Activated T-helper 9 cell treated with anti-CD3 and anti-CD28 coated beads, Interleukin-2, amount 50 U/mL, for 16 hours (primary cell): Measurements from ENCODE around the gene LGI4.
"Not testable (repeated sequence)": the region's sequence is repeated elsewhere in the genome, so short reads cannot be mapped to it uniquely, and the experiment has no call there.

Experiments
- DNase-seq: peaks from one replicate; pipeline ENCODE4 v3.0.0-alpha.2; 2020; ENCODE audit warnings: low read depth

Gene LGI4

DNA sequence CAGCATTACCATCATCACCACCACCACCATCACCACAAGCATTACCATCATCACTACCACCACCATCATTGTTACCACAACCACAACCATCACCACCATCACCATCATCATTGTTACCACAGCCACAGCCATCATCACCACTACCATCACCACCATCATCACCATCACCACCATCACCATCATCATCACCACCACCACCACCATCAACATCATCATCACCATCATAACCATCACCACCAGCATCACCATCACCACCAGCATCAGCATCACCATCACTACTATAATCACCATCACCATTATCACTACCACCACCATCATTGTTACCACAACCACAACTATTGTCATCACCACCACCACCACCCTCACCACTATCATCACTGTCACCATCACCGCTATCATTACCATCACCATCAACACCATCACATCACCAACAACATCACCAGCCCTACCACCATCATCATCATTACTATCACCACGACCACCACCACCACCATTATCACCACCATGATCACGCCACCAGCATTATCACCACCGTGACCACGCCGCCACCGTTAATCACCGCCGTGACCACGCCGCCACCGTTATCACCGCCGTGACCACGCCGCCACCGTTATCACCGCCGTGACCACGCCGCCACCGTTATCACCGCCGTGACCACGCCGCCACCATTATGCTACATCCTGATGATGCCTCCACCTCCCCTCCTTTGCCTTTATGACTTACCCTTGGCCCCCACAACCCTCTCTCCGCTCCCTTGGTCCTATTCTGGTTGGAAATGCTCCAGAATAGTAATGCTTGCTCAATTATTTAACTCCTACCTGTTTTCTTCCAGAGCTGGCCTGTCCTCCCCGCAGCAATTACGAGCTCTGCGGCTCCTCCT, 29.2 kb downstream of the LGI4 start:
- DNase-seq: no peak

- DNase-seq: no peak
These were observed 29.8 kb downstream of the LGI4 start for GRCh38 chr19:35105047-35105410.

DNA sequence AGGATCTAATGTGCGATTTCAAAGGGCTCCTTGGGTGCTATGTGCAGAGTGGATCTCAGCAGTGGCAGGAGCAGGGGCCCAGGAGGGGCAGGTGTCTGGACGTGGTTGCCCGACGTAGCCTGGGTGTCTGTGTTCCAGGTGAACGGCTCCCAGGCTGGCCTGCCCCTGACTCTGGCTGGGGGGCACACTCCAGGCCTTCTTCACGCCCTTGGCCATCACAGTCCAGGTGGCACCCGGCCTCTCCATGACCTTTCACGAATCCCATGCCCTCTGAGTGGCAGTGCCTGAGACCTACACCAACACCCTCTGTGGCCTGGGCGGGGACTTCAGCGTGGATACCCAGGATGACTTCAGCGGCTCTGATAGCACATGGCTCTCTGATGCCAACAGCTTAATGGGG, 30.5 kb downstream of the LGI4 start:
- no peak for DNase-seq

DNA sequence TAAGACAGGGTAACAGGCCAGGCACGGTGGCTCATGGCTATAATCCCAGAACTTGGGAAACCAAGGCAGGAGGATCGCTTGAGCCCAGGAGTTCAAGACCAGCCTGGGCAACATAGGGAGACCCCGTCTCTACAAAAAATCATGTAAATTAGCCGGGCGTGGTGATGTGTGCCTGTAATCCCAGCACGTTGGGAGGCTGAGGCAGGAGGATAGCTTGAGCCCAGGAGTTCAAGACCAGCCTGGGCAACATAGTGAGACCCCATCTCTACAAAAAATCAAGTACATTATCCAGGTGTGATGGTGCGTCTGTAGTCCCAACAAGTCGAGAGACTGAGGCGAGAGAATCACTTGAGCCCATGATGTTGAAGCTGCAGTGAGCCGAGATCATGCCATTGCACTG, 31.2 kb downstream of the LGI4 start:
- DNase-seq: not testable (repeated sequence)

- not testable (repeated sequence) for DNase-seq
These were observed 32.9 kb downstream of the LGI4 start for GRCh38 chr19:35101949-35102348.

DNA sequence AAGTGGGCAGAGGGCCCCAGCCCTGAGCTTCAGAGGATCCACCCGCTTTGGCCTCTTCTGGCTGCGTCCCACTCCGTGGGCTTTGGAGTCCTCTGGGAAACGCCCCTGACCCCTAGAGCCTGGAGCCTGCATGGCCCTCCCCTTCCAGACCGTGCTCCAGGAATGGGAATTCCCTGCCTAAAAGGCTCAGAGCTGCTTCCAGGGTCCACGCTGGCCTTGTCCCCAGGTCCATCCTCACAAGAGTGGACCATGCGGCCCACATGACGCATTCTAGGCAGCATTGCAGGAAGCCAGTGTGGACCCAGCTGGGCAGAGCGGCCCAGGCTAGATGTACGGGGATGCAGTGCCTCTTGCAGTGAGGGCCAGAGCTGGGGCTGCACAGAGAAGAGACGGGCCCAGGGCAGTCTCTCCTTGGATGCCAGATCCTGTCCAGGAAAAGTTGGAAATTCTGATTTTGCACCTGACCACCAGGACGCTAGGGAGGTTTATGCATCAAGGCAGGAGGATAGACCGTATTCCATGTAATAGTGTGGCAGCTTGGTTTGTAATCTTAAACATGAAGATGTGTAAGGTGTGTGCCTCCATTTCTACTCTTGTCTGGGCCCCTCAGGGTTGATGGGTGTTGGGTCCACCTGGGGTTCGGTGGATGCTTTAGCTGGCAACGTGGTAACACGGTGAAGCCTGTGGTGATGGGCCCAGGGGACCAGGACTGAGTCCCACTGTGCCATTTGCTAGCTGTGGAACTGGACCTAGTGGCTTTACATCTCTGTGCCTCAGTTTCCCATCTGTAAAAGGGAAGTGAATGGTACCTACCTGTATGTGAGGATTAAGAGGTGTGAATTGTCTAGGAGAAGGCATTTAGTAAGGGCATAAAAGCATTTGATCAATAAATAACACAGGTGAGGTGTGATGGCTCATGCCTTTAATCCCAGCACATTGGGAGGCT, 34.0 kb downstream of the LGI4 start:
- DNase-seq: no peak

DNA sequence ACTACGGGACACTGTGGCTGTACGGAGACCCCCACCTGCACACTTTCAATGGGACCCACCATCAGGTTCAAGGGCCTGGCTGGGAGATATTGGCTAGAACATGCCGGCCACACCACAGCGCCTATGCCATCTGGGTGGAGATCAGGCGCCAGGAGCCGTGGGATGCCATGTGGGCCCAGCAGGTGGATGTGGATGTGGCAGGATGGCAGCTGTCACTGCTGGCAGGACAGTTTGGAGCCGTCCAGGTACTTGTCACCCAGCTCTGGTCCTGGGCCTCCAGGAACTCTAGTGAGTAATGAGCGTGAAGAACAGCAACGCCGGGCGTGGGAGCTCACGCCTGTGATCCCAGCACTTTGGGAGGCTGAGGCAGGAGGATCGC, 35.0 kb downstream of the LGI4 start:
- no peak for DNase-seq

DNA sequence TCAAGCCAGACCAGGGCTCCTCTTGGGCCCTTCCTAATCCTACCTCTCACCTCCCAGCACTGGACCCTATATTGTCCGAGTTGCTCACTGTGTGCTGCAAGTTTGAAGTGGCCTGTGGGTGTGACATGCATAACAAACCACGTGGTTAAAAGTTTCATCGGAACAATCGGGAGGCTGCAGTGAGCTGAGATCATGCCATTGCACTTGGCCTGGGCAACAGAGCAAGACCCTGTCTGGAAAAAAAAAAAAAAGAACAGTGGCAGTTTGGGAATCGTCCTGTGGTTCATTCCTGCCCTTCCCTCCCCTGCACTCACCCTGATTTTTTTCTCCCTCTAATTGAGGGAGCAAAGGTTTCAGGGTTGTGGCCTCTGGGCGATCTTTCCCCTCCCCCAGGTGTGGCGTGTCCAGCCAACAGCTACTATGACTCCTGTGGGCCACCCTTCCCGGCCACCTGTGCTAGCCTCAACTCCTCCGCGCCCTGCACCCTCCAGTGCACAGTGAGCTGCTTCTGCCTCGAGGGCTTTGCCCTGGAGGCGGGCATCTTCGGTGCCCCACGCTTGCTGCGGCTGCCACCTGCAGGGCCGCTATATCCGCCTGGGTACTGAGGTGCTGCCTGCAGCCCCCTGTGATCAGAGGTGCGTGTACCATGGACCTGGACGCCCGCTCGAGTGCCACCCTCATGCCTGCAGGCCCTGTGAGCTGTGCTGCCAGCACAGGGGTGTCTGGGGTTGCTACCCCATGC, 35.5 kb downstream of the LGI4 start:
- no peak for DNase-seq

DNA sequence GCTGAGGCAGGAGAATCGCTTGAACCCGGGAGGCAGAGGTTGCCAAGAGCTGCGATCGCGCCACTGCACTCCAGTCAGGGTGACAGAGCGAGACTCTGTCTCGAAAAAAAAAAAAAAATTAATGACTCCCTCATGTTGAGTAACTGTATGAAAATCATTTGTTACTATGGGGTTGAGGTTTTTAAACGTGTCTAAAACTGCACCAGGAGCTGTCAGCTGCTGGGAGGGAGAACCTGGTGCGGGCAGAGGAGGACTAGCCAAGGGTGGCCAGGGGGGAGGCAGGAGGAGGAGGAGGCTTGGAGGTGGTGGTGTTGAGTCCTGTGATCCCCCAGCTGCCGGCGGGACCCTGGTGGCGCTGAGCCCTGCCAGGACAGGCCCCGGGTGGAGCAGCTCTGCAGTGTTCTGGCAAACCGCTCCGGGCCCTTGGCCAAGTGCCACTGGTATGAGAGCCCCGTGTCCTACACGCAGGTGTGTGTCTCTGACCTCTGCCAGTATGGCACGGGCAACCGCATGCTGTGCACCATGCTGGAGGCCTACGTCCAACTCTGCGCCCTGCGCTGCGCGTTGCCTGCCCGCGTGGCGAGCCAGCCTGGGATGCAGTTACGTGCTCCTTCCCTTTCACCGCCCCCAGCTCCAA, 36.3 kb downstream of the LGI4 start:
- DNase-seq: no peak

DNA sequence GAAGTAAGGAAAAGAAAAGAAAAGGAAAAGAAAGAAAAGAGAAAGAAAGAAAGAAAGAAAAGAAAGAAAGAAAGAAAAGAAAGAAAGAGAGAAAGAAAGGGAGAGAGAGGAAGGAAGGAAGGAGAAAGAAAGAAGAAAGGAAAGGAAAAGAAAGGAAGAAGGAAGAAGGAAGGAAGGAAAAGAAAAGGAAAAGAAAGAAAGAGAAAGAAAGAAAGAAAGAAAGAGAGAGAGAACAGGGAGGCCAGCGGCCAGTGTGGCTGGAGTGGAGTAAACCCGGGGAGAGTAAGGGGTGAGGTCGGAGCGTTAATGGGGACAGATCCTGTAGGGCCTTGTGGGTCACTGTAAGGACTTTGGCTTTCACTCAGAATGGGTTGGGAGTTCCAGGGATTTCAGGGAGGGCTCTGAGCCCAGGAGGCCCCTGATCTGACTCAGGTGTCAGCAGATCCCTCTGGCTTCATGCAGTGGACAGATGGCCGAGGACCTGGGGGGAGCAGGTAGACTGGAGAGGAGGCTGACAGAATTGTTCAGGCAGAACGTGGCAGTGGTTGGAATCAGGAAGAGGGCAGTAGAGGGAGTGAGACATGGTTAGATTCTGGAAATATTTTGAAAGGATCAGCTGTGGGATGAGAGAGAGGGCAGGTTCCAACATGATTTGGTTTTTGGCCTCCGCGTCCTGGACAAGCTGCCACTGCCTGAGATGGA, 39.0 kb downstream of the LGI4 start:
- no peak for DNase-seq

GRCh38 chr19:35094656-35095055, 40.2 kb downstream of the LGI4 start:
- DNase-seq: no peak

GRCh38 chr19:35093941-35094647, 40.8 kb downstream of the LGI4 start:
- DNase-seq: no peak

DNA sequence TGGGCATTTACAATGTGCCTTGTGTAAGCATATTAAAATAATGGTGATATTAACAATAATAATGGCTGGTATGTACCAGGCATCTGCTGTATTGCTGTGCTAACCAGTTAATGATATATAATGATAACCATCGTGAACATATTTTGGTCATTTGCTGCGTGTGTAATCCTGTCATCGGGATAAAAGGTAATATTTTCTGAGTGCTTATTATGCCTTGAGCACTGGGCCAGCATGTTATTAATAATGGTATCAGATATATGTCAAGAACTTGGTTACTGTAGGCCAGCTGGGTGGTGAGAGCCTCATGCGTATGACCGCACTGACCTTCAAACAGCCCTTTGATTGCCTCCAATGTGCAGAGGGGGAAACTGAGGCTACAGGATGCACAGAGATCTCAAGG, 41.4 kb downstream of the LGI4 start:
- no peak for DNase-seq

- DNase-seq: no peak
These were observed 44.2 kb downstream of the LGI4 start for GRCh38 chr19:35090506-35091214.

DNA sequence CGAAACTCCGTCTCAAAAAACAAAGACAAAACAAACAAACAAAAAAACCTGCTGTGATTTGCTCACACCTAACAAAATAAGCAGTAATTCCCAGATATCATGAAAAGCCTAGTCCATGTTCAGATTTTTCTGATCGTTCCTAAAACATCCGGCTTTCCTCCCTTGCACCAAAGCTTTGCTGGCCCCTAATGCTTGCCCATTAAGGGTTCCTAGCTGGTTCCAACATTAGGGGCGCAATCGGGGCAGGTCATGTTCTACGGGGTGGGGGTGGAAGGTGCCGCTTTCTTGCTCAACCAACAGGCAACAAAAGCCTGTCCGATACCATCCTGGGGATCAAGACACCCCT, 44.7 kb downstream of the LGI4 start:
- no peak for DNase-seq

DNA sequence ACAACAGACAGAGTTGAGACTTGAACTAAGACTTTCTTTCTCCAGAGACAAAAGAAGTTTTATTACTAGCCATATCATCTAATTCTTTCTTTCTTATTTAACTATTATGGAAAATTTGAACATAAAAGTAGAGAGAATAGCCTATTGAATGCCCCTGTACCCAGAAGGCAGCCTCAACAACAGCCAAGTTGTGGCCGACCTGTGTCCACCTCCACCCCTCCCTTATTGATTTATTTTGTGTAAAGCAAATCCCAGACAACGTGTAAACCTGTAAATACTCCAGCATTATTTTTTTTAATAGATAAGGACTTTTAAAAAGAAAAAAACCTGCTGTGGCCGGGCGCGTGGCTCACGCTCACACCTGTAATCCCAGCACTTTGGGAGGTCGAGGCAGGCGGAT, 45.3 kb downstream of the LGI4 start:
- no peak for DNase-seq

DNA sequence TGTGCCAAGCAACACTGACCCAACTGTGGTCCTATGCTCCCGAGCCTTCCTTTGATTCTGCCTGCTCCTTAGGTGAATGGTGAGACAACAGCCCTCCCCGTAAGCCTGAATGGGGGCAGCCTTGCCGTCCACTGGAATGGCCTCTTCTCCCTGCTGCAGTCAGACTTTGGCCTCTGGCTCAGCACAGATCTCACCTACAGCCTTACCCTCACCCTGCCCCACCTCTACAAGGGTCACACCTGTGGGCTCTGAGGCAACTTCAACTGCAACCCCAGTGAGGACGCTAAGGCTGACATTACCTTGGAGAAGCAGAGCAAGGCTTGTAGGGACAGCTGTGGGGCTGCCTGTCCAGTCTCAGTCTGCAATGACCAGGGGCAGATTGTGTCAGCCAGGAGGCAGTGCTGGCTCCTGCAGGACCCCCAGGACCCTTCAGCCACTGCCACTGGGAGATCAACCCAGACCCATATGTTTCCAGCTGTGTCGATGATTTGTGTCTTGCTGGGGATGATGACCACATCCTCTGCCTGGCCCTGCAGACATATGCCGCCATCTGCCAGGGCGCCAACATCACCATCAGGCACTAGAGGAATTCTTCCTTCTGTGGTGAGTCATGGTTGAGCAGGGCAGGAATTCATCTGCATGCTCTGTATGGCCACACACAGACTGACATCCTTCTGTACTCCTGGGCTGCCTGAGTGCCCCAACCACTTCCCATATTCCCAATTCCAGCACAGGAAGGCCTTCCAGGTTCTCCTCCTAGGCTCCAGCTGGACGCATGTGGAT, 46.5 kb downstream of the LGI4 start:
- DNase-seq: no peak

- DNase-seq: no peak
These were observed 47.5 kb downstream of the LGI4 start for GRCh38 chr19:35087393-35087792.

GRCh38 chr19:35086455-35086854, 48.4 kb downstream of the LGI4 start:
- DNase-seq: no peak
